Endothelial cell of umbilical vein (primary cell): ENCODE measurements around the gene LRP1B. TPM values are rescaled to one million over a fixed set of nuclear protein-coding genes. Genes with fewer than 3 reads are reported as not detected.

Source experiments
- BruUV-seq: library from RNA; stranded (reverse); fragments of 400-500 nt; replicated peaks from 2 replicates; lab custom pipeline; 2021; lab: Mats Ljungman, UMichigan
- CTCF ChIA-PET: fragments of 300-600, 350-600 bp; sonication (Branson Sonifier 250); formaldehyde crosslinking; loops from one replicate; lab custom pipeline; 2021; ENCODE audit warnings: antibody characterized with exemption, inconsistent platforms; lab: Charles Lee
- POLR2A ChIA-PET: fragments of 300-600, 350-600 bp; sonication (Branson Sonifier 250); formaldehyde crosslinking; loops from one replicate; lab custom pipeline; 2021; ENCODE audit warnings: antibody characterized with exemption, inconsistent platforms; lab: Charles Lee
- DNase-seq: peaks from one replicate; pipeline ENCODE4 v3.0.0-alpha.2; 2011; ENCODE audit warnings: low read depth, low spot score
- FAIRE-seq: peaks from 2 replicates; lab custom pipeline; 2011; peaks lifted over from hg19 to GRCh38; lab: Jason Lieb, UNC
- H2AFZ ChIP-seq: 2 replicates; pipeline ENCODE4 v1.6.0; 2012; ENCODE audit warnings: low read depth, low read length, control low read depth, inconsistent platforms
- H3K27ac ChIP-seq: 2 replicates; pipeline ENCODE4 v1.5.1; 2011; ENCODE audit warnings: low read depth, mild to moderate bottlenecking, control low read depth, low read length, moderate library complexity; ENCODE audit not compliant: insufficient read depth
- H3K27me3 ChIP-seq, 2 experiments: 2 replicates each; pipeline versions ENCODE4 v1.6.0 to v1.6.1; 2011; ENCODE audit warnings: low read length in 2 of 2, mixed read lengths in 1 of 2; ENCODE audit not compliant: control insufficient read depth in 2 of 2, insufficient read depth in 2 of 2
- H3K36me3 ChIP-seq, 2 experiments: 2 replicates in 1 of 2; 3 replicates in 1 of 2; pipeline ENCODE4 v1.5.1; 2011; ENCODE audit warnings: low read length in 2 of 2, mild to moderate bottlenecking in 1 of 2, moderate library complexity in 1 of 2; ENCODE audit not compliant: control insufficient read depth in 2 of 2, insufficient read depth in 2 of 2; ENCODE audit errors: extremely low read depth in 1 of 2
- H3K4me1 ChIP-seq: 3 replicates; pipeline ENCODE4 v1.5.1; 2011; ENCODE audit warnings: mild to moderate bottlenecking, low read length; ENCODE audit not compliant: control insufficient read depth, insufficient read depth; ENCODE audit errors: extremely low read depth
- H3K4me2 ChIP-seq: 2 replicates; pipeline ENCODE4 v1.6.1; 2011; ENCODE audit warnings: low read length, control low read depth, mixed read lengths; ENCODE audit not compliant: insufficient read depth
- H3K4me3 ChIP-seq, 3 experiments: fragments of 200-600 bp in 1 of 3; sonication (generic), shearing (Covaris generic) in 1 of 3; replicated peaks in 1 of 3; 2 replicates each; pipeline ENCODE4 v1.5.1; 2011 to 2016; ENCODE audit warnings: control low read depth in 3 of 3, low read length in 3 of 3, mild to moderate bottlenecking in 2 of 3, inconsistent platforms in 1 of 3, low read depth in 1 of 3, moderate library complexity in 1 of 3; ENCODE audit not compliant: insufficient read depth in 1 of 3
- H3K79me2 ChIP-seq: 2 replicates; pipeline ENCODE4 v1.6.0; 2012; ENCODE audit warnings: low read length, inconsistent platforms; ENCODE audit not compliant: control insufficient read depth, insufficient read depth
- H3K9ac ChIP-seq: replicated peaks from 2 replicates; pipeline ENCODE3; 2011; ENCODE audit warnings: low read length, control low read depth; ENCODE audit not compliant: insufficient read depth; ENCODE audit errors: extremely low read depth
- H3K9me1 ChIP-seq: replicated peaks from 3 replicates; pipeline ENCODE4 v1.6.0; 2011; ENCODE audit warnings: mild to moderate bottlenecking, low read length; ENCODE audit not compliant: control insufficient read depth, insufficient read depth; ENCODE audit errors: extremely low read depth
- H3K9me3 ChIP-seq: replicated peaks from 2 replicates; pipeline ENCODE4 v1.5.1; 2012; ENCODE audit warnings: low read length, inconsistent platforms; ENCODE audit not compliant: control insufficient read depth, insufficient read depth
- H4K20me1 ChIP-seq: replicated peaks from 2 replicates; pipeline ENCODE3; 2011; ENCODE audit warnings: mild to moderate bottlenecking, low read length; ENCODE audit not compliant: control insufficient read depth, insufficient read depth; ENCODE audit errors: extremely low read depth
- EZH2 ChIP-seq: IDR thresholded peaks from 2 replicates; pipeline ENCODE4 v1.6.1; 2012; ENCODE audit warnings: borderline replicate concordance, low read depth, mild to moderate bottlenecking, moderate library complexity, low read length, inconsistent platforms; ENCODE audit not compliant: severe bottlenecking
- MYC ChIP-seq: IDR thresholded peaks from one replicate; pipeline ENCODE4 v1.6.1; 2011; ENCODE audit warnings: mild to moderate bottlenecking, low read depth, low read length
- POLR2AphosphoS5 ChIP-seq: IDR thresholded peaks from 2 replicates; pipeline ENCODE4 v1.6.1; 2012; ENCODE audit warnings: low read depth, mild to moderate bottlenecking, control low read depth, low read length, moderate library complexity; ENCODE audit not compliant: insufficient read depth
- dilution Hi-C: fragments of 300-500 bp; cut with MboI; formaldehyde crosslinking; loops from one replicate; pipeline ENCODE4 v1.15.0; 2019; ENCODE audit warnings: low sequenced_read_pairs; ENCODE audit not compliant: extremely low pct_ligation_motif_present
- intact Hi-C: fragments of 100-400 bp; cut with micrococcal nuclease; formaldehyde crosslinking; loops from one replicate; pipeline ENCODE4 v1.10.0; 2022
- polyA plus RNA-seq, 4 experiments: library from polyadenylated mRNA; depleted of rRNA in 3 of 4; stranded (reverse) in 3 of 4; unstranded in 1 of 4; fragments of >200 nt; gene quantifications; 2 replicates each; pipeline versions ENCODE4 v1.2.1 to v1.2.3, GENCODE V29; 2011 to 2012; ENCODE audit warnings: missing spikeins in 1 of 4
- total RNA-seq: library from RNA; stranded (reverse); gene quantifications from 2 replicates; pipeline ENCODE4 v1.2.3, GENCODE V29; 2021
- TF ChIP-seq, protein P1 (sequence below): IDR thresholded peaks from 2 replicates; pipeline ENCODE4 v1.6.1; 2011; ENCODE audit not compliant: insufficient read depth, insufficient read length

Gene LRP1B
- total and polyA plus RNA-seq, 2 donors (not counting 3 experiments of a cell fraction or from before 2014, with no cell fraction given) = 0.03 to 0.07 TPM

DNA sequence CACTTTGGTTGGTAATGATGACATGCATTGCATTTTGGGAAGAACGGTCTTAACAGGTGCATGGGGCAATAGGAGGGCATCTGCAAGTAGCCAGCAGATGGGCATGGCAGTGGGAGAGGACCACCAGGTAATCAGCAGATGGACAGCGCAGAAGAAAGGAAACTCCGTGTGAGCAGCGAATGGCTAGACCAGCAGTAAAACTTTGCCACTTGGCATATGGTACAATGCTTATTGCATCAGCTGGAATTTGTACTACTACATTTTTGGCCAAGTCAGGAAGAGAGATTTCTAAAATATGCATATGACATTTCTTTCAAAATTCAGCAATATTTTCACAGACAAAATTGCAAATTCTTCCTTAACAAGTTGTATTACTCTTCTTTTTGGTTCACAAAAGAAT, 768.5 kb downstream of the LRP1B start:
- dilution Hi-C loops (no loop called here), intact Hi-C loops (no loop called here)
- no peak overlapping the region for H2AFZ ChIP-seq
- no peak overlapping the region for H3K4me2 ChIP-seq
- no peaks in the 10 kb centered on the region for H3K4me1 ChIP-seq
- DNase-seq (no peak), FAIRE-seq (no peak)
- BruUV-seq = no TSS peak
- H3K4me3 ChIP-seq = no peak overlapping the region
- no peaks in the 10 kb centered on the region for H3K9me3 ChIP-seq
- H3K9me1 ChIP-seq = no peaks in the 10 kb centered on the region
- H3K9ac ChIP-seq = no peak overlapping the region
- CTCF ChIA-PET = no interaction called here
- POLR2A ChIA-PET = no interaction called here
- H4K20me1 ChIP-seq = no peaks in the 10 kb centered on the region
- no peaks in the 10 kb centered on the region for H3K79me2 ChIP-seq
- no peaks in the 10 kb centered on the region for H3K36me3 ChIP-seq
- no peak for TF ChIP-seq EZH2
- no peak for TF ChIP-seq POLR2AphosphoS5
- H3K27ac ChIP-seq = no peak overlapping the region
- H3K27me3 ChIP-seq = no peaks in the 10 kb centered on the region

DNA sequence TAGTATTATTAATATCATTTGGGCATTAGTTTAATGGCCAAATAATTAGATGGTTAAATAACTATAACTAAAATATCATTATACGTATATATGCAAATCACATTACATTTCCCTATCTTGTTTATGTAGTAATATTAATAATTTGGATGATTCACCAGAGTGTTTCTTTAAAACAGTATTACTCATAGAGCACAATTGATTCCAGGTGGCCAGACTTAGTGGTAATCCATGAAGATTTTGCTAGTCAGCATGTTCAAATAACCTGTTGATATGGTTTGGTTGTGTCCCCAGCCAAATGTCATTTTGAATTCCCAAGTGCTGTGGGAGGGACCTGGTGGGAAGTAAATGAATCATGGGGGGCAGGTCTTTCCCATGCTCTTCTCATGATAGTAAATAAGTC, 782.3 kb downstream of the LRP1B start:
- Histone ChIP-seq H3K4me3 (no peak overlapping the region), H3K9ac (no peak overlapping the region), H3K79me2 (no peaks in the 10 kb centered on the region), H3K4me2 (no peak overlapping the region), H3K36me3 (no peaks in the 10 kb centered on the region), H4K20me1 (no peaks in the 10 kb centered on the region), H3K9me3 (no peaks in the 10 kb centered on the region), H3K4me1 (no peaks in the 10 kb centered on the region), H3K9me1 (no peaks in the 10 kb centered on the region), H3K27ac (no peak overlapping the region), H2AFZ (no peak overlapping the region), H3K27me3 (no peaks in the 10 kb centered on the region)
- BruUV-seq = no TSS peak
- DNase-seq (no peak), FAIRE-seq (no peak)
- dilution Hi-C loops = no loop called here
- POLR2A ChIA-PET = no interaction called here
- intact Hi-C loops = no loop called here
- CTCF ChIA-PET = no interaction called here
- TF ChIP-seq MYC = no peak
- TF ChIP-seq, protein P1, sequence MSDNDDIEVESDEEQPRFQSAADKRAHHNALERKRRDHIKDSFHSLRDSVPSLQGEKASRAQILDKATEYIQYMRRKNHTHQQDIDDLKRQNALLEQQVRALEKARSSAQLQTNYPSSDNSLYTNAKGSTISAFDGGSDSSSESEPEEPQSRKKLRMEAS = no peak
